ENCODE results near the gene HMGXB3.

GRCh38 chr5:150070821-150071220 is 70.3 kb downstream of the HMGXB3 start:
- no peak for TF ChIP-seq CTCF (IDR thresholded peaks at IDR 0.05)
- TF ChIP-seq POLR2A (IDR thresholded peaks at IDR 0.05): no peak
- TF ChIP-seq EP300 (IDR thresholded peaks at IDR 0.05): no peak

Data from ovary (tissue), 3 donors.